ENCODE data around the gene DUSP2. TPM values are rescaled to one million over a fixed set of nuclear protein-coding genes. Genes with fewer than 3 reads are reported as not detected.
A peak's percentile ranks its signal among the peaks of the same experiment; 100 is the strongest.

The DUSP2 gene
- total RNA-seq, 3 donors from 2014 or later = 1.9 to 57.5 (median 12.8) TPM

DNA sequence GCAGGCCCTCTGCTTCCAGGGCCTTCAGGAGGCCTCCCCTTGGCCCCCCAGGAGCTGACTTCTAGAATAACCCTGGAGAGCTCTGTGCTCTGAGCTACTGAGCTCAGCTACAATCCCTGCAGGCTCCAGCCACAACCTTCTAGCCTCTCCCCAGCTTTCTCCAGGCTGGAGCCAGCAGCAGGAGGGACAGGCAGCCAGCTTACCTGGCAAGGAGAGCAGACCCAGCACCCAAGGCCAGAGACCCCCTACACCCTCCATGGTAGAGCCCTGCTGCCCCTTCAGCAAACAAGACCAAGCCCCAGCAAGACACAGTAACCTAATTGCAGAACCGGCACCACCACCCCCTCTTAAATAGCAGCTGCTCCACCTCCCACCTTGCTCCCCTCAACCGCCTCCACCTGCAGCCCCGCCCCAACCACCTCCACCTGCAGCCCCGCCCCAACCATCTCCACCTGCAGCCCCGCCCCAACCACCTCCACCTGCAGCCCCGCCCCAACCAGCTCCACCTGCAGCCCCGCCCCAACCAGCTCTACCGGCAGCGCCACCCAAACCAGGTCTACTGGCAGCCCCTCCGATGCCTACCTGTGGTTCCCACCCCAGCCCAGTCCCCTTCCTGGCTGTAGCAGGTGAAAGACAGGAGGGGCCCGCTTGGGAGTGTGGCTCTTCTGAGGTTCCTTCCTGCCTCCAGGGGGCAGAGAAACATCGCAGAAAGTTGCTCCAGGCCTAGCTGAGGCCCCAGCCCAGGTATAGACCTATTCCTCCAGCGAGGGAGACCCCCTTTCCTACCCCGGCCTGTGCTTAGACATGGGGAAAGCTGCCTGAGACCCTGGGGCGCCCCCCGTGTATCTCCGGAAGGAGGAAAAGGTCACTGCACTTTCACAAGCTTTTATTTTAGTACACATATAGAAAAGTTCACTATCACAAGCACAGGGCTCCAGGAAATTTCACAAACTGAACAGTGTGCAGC, 6.8 kb downstream of the DUSP2 start, which contains the start of gene ASTL:
TSS of gene ASTL (minus strand) at position 324 of the 967 bp plus-strand sequence. CDS start at position 258, 66 bp downstream.
- DNase-seq (ENCODE audit: low spot score in 2 of 2) = peak in 1 of 2 donors; percentile 68
- H3K9me3 ChIP-seq = no peaks in the 10 kb centered on the region
- H3K36me3 ChIP-seq = no peaks in the 10 kb centered on the region
- no peak within 1 kb of the TSS for H3K27ac ChIP-seq
- no peaks in the 10 kb centered on the region for H3K27me3 ChIP-seq
- no peaks in the 10 kb centered on the region for H3K4me1 ChIP-seq
- peak within 1 kb of the TSS in 1 of 3 donors; percentile 48 for H3K4me3 ChIP-seq
- intact Hi-C loops (cut with DNase I; ENCODE audit: low total_unique reads) = no loop called here
- TF ChIP-seq, protein P1, sequence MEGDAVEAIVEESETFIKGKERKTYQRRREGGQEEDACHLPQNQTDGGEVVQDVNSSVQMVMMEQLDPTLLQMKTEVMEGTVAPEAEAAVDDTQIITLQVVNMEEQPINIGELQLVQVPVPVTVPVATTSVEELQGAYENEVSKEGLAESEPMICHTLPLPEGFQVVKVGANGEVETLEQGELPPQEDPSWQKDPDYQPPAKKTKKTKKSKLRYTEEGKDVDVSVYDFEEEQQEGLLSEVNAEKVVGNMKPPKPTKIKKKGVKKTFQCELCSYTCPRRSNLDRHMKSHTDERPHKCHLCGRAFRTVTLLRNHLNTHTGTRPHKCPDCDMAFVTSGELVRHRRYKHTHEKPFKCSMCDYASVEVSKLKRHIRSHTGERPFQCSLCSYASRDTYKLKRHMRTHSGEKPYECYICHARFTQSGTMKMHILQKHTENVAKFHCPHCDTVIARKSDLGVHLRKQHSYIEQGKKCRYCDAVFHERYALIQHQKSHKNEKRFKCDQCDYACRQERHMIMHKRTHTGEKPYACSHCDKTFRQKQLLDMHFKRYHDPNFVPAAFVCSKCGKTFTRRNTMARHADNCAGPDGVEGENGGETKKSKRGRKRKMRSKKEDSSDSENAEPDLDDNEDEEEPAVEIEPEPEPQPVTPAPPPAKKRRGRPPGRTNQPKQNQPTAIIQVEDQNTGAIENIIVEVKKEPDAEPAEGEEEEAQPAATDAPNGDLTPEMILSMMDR (IDR thresholded peaks at IDR 0.05) = peak in 2 of 3 donors; percentile 43
- TF ChIP-seq POLR2AphosphoS5 (IDR thresholded peaks at IDR 0.05) (no peak), POLR2A (IDR thresholded peaks at IDR 0.05) (no peak)

DNA sequence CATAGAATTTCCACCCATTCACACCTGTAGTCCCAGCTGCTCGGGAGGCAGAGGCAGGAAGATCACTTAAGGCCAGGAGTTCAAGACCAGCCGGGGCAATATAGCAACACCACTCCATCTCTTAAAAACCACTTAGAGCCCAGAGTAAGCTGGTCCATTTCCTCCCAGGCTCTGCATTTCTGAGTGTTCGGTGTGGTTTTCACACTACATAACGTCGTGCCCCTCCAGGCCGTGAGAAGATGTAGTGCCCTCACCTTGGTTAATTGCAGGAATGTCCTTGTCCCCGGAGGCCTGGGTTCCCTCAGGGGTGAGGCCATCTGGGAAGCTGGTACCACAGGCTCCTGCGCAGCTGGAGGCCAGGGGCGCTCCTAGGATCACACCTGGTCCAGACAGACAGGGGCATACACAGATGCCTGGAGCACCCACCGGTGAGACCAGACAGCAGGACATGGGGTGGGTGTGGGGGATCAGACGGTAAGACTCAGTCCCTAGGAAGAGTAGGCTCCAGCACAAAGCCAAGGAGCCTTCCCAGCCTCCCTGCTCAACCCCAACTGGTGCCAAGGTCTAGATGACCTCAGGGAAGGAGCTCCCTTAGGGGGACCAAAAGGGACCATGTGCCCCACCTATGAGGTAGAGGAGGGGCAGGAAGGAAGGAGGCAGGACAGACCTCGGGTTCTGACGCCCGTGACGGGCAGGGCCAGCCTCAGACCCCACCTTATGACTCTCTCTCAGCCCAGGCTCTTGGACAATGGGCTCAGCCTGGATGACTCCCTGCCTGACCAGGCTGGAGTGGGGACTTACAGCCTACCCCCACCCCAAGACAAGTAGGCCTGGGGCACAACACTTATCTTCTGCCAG, 7.7 kb downstream of the DUSP2 start:
- no peaks in the 10 kb centered on the region for H3K9me3 ChIP-seq
- H3K36me3 ChIP-seq = no peaks in the 10 kb centered on the region
- DNase-seq (ENCODE audit: low spot score in 2 of 2) = no peak
- H3K4me1 ChIP-seq = no peaks in the 10 kb centered on the region
- no peaks in the 10 kb centered on the region for H3K27me3 ChIP-seq
- no peak overlapping the region for H3K4me3 ChIP-seq
- TF ChIP-seq, protein P1 (IDR thresholded peaks at IDR 0.05) = no peak
- no peak for TF ChIP-seq POLR2A (IDR thresholded peaks at IDR 0.05)
- TF ChIP-seq POLR2AphosphoS5 (IDR thresholded peaks at IDR 0.05) = no peak
- intact Hi-C loops (cut with DNase I; ENCODE audit: low total_unique reads) = no loop called here
- H3K27ac ChIP-seq = no peak overlapping the region

DNA sequence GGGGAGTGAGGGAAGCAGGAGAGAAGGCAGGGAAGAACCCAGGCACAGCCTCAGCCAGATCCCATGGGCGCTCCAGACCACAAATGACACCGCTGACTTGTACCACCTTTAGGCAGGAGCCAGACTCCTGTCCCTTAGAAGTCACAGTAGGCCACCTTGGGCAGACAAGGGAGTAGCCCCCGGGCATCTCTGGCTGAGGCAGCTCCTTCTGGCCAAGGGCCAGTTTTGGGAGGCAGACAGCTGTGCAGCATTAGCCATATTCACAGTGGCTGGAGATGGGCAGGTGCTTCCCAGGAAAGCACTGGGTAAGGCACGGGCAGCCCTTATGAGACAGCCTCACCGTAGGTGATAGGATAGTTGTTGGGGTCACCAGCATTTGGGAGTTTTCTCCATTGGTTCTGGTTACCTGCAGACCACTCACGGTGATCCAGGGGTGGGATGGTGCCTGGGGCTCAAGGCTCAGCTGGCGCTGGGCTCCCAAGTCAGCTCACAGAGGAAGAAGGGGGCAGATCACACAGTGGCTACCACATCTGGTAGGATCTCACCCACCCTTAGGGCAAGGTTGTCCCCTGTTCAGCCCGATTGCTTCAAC, 9.0 kb downstream of the DUSP2 start:
- H3K36me3 ChIP-seq = no peaks in the 10 kb centered on the region
- H3K4me1 ChIP-seq = no peaks in the 10 kb centered on the region
- intact Hi-C loops (cut with DNase I; ENCODE audit: low total_unique reads) = no loop called here
- no peak for TF ChIP-seq POLR2AphosphoS5 (IDR thresholded peaks at IDR 0.05)
- TF ChIP-seq POLR2A (IDR thresholded peaks at IDR 0.05) = no peak
- TF ChIP-seq, protein P1 (IDR thresholded peaks at IDR 0.05) = no peak
- H3K27ac ChIP-seq = no peak overlapping the region
- no peak overlapping the region for H3K4me3 ChIP-seq
- no peak for DNase-seq (ENCODE audit: low spot score in 2 of 2)
- no peaks in the 10 kb centered on the region for H3K27me3 ChIP-seq
- H3K9me3 ChIP-seq = no peaks in the 10 kb centered on the region

DNA sequence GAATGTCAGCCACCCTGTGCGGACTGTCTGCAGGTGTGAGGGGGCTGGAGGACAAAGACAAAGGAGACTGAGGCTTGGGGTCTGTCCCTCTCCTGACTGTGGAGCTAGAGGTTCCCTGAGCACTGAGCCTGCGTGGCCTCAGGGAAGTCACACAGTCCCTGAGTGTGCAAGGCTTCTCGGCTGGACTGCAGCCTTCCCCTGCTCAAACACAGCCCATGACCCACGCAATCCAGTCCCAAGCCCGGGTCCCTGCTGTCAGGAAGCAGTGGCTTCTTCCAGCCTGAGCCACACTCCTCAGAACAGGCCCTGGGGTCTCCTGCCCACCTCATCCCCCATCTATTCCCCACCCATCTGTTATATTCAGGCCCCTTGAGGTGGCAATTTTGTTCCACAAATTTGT, 9.6 kb downstream of the DUSP2 start:
- Histone ChIP-seq H3K4me1 (no peaks in the 10 kb centered on the region), H3K27ac (no peak overlapping the region), H3K36me3 (no peaks in the 10 kb centered on the region), H3K4me3 (no peak overlapping the region), H3K27me3 (no peaks in the 10 kb centered on the region), H3K9me3 (no peaks in the 10 kb centered on the region)
- intact Hi-C loops (cut with DNase I; ENCODE audit: low total_unique reads) = no loop called here
- TF ChIP-seq, protein P1 (IDR thresholded peaks at IDR 0.05) = no peak
- no peak for TF ChIP-seq POLR2A (IDR thresholded peaks at IDR 0.05)
- TF ChIP-seq POLR2AphosphoS5 (IDR thresholded peaks at IDR 0.05) = no peak
- no peak for DNase-seq (ENCODE audit: low spot score in 2 of 2)
